RCC 7860 (cell line): ENCODE results near the gene NEK2.
A peak's percentile ranks its signal among the peaks of the same experiment; 100 is the strongest.
"Not testable (repeated sequence)": the region's sequence is repeated elsewhere in the genome, so short reads cannot be mapped to it uniquely, and the experiment has no call there.

Experiments
- DNase-seq: peaks from one replicate; pipeline ENCODE4 v3.0.0-alpha.2; 2015; ENCODE audit warnings: low spot score
- FAIRE-seq: peaks from 2 replicates; lab custom pipeline; 2012; peaks lifted over from hg19 to GRCh38; lab: Jason Lieb, UNC

The NEK2 gene

DNA sequence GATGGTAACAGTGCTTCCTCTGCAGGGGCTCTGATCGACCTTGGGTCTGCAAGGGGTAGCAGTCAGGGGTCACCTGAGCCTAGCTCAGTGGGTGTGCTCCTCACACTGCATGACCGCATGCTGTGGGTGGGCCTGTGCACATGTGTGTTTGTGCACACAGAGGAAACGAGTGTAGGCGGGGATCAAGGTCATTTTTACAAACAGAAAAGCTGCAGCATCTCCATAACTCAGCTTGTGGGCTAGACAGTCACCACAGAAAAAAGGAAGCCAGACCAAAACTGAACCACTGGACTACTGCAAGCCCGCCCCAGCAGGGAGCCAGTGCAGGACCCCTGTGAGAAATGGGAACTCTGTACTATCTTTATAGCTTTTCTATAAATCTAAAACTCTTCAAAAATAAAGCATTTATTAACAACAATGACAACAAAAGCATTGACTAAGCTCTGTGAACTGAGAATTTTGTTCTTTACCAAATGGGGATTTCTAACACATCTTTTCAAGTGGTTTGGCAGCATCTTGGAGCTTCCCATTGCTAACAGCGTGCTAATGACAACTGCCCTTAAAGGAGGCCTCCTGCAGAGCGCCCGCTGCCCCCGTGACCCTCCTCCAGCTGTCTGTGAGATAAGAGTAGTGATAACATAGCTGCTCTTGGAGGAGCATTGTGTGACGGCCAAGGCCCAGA lies 19.9 kb upstream of the NEK2 start:
- no peak for FAIRE-seq

DNA sequence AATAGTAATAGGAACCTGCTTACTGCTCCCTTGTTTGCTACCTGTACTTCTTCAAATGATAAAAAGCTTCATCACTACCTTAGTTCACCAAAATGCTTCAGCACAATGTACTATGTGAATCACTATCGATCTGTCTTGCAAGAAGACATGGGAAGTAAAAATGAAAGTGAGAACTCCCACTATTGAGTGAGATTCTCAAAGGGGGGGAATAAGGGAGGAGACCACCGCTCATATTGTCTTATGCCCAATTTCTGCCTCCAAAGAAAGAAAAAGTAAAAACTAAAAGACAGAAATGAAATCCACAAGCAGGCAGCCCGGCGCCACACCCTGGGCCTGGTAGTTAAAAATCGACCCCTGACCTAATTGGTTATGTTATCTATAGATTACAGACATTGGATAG lies 18.5 kb upstream of the NEK2 start:
- DNase-seq, FAIRE-seq: not testable (repeated sequence)

More for the DNA sequence above, 19.9 kb upstream of the NEK2 start:
- DNase-seq = no peak

DNA sequence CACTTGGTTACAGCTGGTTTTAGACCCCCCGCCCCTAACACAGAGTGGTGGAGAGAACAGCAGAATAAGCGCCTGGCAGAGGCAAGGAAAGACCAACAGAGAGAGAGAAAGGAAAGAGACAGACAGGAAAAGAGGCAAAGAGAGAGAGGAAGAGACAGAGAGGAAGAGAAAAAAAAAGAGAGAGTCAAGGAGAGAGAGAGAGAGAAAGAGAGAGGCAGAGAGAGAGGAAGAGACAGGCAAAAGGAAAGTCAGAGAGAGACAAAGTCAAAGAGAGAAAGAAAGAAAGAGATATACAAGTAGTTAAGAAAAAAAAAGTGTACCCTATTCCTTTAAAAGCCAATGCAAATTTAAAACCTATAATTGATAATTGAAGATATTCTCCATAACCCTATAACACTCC lies 13.0 kb upstream of the NEK2 start:
- DNase-seq (no peak), FAIRE-seq (no peak)

DNA sequence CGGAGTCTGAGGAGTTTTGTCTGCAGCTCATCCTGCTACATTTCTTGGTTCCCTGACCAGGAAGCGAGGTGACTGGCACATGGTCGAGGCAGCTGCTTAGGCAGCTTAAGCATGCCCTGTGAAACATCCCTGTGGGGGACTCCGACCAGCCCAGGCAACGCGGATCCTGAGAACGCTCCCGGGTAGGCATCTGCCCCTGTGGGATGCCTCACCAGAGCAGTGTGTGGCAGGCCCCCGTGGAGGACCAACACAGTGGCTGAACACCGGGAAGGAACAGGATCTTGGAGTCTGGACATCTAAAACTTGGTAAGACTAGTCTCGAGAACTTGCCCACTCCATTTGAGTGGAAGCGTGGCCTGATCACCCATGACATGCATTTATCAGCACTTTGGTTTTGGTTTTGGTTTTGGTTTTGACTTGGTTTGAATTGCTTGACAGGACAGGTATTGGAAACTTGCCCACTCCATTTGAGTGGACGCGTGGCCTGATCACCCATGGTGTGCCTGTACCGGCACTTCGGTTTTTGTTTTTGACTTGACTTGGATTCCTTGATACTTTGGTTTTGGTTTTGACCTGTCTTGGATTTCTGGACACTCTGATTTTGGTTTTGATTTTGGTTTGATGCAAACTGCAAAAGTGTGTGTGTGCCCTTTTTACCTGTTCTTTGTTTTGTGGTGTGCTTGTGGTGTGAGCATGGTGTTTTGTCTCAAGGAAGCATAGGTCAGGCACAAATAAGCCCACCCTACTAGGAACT lies 12.2 kb upstream of the NEK2 start:
- FAIRE-seq (no peak), DNase-seq (no peak)

DNA sequence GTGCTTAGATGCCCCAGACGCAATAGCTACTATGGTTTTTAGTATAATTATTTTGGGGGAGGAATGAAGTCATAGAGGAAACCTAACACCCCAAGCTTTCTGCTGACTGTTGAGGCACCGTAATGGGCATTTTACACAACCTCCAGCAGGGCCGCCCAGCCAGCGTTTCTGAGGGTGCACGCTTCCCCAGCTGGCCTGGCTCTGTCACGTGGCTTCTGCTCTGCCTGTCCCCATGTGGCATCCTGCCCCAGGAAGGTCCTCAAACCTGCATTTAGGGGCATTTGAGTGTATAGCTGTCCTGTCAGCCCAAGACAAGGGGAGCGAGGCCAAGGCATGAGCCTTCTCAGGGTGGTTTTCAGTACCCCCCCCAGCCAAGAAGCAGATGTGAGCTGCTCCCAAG lies 10.4 kb upstream of the NEK2 start:
- no peak for FAIRE-seq
- no peak for DNase-seq

DNA sequence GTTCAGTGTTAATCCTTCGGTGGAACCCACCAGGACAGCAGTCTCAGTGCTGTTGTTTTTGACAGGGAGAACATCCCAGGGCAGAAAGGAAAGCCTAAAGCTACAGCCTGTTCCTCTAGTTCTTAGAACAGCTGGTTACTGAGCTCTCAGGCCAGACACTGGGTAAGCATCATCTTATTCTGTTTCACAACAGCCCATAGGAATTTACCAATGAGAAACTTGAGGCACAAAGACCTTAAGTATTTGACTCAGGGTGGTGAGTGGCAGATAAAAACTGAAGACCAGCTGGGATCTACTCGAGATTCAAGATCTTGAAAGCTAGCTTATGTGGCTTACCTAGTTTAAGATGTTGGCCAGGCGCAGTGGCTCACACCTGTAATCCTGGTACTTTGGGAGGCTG lies 9.4 kb upstream of the NEK2 start:
- FAIRE-seq (no peak), DNase-seq (no peak)

DNA sequence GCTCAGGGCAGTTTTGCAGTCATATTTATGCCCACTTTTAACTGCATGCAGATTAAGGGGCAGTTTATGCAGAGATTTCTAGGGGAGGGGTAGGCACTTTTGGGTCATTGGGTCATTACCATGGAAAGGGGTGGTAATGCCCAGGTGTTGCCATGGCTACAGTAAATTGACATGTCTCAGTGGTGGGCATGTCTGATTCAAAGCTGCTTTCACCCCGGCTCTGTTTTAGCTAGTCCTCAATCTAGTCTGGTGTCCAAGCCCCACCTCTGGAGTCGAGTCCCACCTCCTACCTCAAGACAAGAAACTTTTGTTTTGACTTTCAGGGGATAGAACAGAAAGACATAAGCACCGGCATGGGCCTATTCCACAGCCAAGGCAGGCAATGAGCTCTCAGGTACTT lies 8.9 kb upstream of the NEK2 start:
- DNase-seq (no peak), FAIRE-seq (no peak)

DNA sequence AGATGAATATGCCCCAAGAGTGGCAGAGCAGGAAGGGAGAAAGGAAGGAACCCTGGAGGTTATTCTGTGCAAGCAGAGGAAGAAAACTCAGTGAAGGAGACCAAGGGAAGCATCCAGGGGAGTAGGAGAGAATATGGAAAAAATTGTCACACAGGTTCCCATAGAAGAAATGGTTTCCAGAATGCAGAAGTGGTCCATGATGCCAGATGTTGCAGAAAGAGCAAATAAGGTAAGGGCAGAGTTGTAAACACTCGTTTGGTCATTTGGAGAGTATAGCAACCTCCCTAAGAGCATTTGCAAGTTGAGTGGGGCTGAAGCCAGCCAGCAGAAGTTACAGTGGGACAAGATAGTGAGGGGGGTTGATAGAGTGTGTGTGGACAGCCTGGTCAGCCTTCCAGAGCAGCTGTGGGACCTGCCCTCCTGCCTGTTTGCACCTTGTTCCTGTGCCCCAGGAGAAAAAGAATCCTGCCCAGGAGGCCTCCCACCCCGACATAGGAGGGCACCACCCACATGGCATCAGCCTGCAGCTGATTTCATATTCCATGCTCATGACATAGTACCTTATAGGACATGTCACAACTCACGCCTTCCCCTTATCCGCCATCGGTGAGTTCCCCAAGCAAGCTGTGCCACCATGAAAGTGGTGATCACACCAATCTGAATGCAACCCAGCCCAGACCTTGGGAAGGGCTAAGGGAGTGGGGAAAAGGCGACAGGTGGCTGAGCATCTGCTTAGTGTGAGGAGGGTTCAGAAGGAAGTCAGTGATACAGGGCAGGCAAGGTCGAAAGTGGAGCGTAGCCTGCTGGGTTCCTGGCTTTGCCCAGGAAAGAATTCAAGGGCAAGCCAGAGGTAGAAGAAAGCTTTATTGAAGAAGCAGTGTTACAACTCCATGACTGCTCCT lies 8.2 kb upstream of the NEK2 start:
- no peak for DNase-seq
- no peak for FAIRE-seq

DNA sequence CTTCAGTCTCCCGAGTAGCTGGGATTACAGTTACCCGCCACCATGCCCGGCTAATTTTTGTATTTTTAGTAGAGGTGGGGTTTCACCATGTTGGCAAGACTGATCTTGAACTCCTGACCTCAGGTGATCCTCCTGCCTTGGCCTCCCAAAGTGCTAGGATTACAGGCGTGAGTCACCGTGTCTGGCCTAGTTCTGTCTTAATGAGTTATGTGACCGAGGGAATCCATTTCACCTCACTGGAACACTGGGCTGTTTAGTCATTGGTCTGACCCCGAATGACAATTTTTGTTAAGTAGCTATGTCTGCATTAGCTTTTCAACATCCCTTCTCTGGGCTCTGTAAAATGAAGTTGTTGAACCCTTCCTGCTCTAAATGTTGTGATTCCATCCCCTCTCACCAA lies 6.8 kb upstream of the NEK2 start:
- DNase-seq, FAIRE-seq: not testable (repeated sequence)

DNA sequence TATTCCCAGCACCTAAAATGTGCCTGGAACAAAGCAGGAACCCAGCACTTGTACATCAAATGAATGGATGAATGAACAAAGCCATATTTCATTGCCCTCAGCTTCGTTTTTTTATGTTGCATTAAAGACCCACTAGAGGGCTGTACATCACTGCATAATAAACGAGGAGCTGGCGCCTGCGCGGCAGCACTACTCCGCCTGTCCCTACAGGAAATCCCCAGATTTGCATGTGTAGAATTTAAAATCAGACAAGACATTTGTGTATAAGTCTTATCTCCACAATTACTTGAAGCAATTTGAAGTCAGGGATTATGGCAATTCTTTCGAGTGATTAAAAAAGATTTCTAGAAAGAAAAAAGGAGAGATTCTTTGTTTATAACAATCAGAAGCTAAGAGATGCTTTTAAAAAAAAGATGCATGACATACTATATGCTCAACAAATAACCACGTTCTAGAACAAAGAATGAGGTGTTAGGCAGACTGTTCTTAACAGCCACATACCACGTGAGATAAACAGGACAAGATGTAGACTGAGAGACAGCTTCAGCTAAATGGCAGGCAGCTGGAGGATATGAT lies 5.4 kb upstream of the NEK2 start:
- FAIRE-seq (peak; percentile 85), DNase-seq (peak; percentile 84)

DNA sequence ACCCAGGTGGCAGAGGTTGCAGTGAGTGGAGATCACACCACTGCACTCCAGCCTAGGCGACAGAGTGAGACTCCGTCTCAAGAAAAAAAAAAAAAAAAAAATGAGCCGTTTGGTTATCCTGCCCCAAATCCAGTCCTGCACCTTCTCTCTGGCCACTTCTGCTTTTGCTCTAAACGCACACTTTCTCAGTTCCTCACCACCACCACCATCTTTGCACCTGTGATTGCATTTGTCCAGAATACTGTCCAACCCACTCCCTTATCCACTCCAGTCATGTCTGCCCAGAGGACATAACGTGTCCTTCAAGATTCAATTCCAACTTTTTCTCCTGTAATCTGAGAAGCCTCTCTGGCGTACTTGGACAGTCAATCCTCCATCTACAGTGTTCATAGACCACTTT lies 2.2 kb upstream of the NEK2 start:
- FAIRE-seq = no peak
- no peak for DNase-seq

DNA sequence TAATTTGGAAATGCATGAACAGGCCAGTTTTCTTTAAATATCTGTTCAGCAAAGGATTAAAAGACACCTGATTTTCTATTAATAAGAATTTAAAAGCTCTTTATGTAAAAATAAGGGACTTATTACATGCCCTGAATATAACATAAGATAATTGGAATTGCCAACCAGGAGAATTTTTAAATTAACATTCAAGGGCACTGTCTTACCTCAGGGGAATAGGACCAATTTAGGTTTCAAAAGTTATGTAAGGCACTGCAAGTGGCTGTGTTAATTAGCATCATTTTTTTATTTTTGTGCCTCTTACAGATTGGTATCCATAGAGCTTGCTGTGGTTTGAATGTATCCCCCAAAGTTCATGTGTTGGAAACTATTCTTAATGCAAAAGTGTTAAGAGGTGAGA lies 1.3 kb upstream of the NEK2 start:
- DNase-seq (no peak), FAIRE-seq (no peak)

DNA sequence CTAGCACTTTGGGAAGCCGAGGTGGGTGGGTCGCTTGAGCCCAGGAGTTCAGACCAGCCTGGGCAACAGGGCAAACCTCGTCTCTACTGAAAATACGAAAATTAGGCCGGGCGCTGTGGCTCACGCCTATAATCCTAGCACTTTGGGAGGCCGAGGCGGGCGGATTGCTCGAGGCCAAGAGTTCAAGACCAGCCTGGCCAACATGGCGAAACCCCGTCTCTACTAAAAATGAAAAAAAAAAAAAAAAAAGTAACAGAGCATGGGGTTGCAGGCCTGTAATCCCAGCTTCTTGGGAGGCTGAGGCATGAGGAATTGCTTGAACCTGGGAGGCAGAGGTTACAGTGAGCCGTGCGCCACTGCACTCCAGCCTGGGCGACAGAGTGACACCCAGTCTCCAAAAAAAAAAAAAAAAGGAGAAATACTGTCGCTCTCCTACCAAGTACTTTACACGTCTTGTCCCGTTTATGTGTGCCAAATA lies 724 bp upstream of the NEK2 start:
- DNase-seq (no peak), FAIRE-seq (no peak)

DNA sequence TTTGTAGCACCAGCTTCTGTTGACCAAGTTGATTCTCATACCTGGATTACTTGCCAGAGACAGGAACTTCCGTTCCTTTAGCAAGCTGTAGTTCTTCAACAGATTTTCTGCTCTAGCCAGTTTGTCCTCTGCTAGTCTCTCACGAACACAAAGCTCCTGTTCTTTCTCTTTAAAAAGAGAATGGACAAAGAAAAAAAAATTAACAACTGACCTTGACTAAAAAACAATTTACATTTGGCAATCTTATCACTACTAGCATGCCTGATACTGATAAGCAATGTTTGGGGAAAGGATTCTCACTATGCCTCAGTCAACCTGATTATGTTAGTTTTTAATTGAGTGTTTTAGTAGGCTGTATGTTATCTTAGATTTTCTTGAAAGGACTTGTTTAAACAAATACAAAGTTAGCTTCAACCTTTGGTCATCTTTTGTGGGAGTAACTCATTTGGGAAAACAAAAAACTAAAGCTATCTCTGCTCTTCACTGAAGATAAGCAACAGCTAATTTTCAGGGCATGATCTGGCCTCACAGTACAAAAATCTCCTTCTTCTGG lies 8.3 kb downstream of the NEK2 start:
- FAIRE-seq = no peak

DNA sequence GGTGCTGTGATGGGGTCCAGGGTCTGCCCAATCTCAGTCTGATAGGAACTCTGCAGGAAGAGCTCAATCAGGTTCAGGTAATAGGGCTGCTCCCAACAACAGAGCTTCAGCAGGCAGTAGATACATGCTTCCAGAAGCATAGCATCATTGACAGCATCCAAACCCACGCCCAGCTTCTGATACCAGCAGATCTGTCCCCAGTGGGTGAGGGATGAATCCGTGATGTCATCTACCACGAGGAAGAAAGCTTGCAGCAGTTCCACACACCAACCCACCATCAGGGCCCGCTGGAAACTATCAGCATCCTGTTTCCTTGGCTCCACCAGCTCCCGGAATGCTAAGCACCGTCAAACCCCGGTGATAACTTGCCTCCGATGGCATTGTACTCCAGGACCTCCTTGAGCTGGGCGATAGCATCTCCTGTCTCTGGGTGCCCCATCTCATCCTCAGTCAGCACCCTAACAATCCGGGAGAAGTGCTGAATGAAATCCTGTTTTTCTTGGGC lies 14.7 kb downstream of the NEK2 start:
- DNase-seq (no peak), FAIRE-seq (no peak)

More for the DNA sequence above, 8.3 kb downstream of the NEK2 start:
- no peak for DNase-seq

DNA sequence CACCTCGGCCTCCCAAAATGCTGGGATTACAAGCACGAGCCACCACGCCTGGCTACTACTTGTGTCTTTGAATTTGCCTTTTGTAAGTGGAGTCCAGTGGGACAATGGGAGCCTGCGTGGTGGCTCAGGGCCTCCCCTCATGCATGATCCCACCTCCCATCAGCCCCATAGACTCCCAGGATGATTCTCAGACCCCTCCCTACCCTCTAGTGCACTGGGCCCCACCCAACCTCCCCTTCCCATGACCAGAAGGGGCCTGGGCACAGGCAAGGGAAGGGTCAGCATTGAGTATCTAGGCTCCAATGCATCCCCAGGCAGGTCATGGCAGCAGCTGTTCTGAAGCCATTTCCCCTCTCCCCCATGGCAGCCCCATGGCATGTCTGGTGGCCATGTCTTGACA lies 18.7 kb downstream of the NEK2 start:
- no peak for DNase-seq
- FAIRE-seq = no peak

DNA sequence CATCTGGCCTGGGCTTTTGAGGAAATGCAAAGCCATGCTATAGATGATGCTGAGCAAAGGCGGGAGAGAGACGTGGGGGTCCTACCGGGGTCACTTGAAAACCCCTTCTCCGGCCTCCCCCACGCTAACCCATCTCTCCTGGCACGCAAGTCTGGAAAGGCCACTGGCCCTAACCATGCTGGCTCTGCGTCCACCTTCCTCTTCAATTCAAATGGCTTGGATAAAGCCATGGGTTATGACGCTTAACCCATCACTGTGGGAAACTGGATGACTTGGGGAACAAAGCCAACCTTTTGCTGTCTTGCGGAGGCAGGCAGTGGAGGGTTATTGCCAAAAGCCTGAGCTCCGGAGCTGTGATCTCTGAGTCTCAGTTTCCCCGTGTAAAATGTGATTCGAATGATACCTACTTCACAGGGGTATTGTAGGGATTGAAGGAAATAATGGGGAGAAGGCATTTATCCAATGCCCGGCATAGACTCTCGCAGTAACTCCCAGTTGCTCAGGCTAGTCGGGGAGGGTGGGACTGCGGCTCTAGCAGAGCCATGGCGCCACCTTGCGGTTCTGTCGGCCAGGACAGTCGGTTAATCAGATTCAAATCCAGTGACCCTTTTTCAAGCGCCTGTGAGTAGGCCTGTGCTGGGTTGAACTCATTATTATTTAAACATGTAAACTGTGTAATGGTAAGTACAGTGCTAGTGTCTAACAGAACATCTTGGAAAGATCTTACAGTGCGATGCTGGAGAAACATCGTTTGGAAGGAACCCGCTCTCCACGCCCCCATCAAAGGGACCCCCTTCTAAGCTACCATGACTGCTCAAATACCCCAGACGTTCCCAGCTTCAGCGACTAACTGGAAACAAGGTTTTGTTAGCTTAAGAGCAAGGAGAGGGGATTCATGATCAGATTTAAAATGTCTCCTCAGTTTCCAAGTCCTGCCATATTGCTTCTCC lies 20.3 kb downstream of the NEK2 start:
- peak; percentile 57 for FAIRE-seq
- DNase-seq = peak; percentile 64

DNA sequence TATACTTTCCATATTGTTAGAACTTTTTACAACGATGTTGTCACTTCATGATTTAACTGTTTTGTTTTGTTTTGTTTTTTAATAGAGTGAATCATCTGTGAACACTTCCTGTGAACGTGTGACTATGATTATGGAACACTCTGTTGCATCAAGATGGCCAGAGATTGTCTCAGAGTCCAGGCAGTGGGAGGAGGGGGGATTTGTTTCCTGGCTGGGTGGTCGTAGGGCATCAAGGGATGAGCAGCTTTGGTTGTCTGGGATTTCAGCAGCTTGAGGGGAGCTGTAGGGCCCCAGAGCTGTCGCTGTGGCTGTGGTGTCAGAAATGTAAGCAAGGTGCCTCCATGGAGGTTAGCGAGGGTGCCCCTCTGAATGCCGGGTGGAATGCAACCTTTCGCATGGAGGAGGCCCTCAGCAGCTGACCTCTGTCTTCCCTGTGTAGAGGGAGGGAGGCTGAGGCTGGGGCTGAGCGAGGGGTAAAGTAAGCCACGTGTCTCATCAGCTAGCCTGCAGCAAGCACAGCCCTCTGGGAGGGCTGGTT lies 21.4 kb downstream of the NEK2 start:
- no peak for DNase-seq
- FAIRE-seq = no peak

DNA sequence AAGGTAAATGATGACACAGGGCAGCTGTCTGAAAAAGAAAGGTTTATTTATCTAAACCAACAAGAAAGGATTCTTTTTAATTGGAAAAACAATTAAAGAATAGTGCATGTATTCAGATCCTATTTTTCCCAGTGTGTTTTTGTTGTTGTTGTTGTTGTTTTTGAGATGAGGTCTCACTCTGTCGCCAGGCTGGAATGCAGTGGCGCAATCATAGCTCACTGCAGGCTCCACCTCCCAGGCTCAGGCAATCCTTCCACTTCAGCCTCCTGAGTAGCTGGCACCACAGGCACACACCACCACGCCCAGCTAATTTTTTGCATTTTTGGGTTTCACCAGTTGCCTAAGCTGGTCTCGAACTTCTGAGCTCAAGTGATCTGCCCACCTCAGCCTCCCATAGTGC lies 22.1 kb downstream of the NEK2 start:
- no peak for DNase-seq
- FAIRE-seq = no peak
